ENCODE measurements around the gene NRROS. TPM values are rescaled to one million over a fixed set of nuclear protein-coding genes. Genes with fewer than 3 reads are reported as not detected.
A peak's percentile ranks its signal among the peaks of the same experiment; 100 is the strongest.

The NRROS gene
- total and polyA plus RNA-seq, 2 of the 13 experiments (the other 11 are each of a cell fraction or from before 2014, with no cell fraction given) = not detected

DNA sequence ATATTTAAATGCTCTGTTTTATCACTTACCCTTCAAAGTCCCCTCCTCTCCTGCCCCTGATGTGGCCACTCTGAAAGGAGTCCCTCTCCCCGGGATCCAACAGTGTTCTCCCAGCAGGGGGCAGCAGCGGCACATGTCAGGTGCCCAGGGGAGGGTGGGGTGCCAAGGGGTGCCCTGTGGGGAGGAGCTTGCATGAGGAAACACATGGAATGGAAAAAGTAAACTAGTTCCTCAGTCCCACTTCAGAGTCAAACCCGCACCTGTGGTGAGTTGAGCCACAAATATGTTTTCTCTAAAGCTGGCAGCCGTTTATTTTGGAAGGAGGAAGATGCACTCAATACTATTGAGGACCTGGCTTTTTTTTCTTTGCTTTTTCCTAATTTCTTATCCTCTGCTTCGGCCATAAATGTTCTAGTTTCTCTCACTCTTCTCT lies 30.1 kb upstream of the NRROS start (continued):
- TF ChIP-seq, protein P1, sequence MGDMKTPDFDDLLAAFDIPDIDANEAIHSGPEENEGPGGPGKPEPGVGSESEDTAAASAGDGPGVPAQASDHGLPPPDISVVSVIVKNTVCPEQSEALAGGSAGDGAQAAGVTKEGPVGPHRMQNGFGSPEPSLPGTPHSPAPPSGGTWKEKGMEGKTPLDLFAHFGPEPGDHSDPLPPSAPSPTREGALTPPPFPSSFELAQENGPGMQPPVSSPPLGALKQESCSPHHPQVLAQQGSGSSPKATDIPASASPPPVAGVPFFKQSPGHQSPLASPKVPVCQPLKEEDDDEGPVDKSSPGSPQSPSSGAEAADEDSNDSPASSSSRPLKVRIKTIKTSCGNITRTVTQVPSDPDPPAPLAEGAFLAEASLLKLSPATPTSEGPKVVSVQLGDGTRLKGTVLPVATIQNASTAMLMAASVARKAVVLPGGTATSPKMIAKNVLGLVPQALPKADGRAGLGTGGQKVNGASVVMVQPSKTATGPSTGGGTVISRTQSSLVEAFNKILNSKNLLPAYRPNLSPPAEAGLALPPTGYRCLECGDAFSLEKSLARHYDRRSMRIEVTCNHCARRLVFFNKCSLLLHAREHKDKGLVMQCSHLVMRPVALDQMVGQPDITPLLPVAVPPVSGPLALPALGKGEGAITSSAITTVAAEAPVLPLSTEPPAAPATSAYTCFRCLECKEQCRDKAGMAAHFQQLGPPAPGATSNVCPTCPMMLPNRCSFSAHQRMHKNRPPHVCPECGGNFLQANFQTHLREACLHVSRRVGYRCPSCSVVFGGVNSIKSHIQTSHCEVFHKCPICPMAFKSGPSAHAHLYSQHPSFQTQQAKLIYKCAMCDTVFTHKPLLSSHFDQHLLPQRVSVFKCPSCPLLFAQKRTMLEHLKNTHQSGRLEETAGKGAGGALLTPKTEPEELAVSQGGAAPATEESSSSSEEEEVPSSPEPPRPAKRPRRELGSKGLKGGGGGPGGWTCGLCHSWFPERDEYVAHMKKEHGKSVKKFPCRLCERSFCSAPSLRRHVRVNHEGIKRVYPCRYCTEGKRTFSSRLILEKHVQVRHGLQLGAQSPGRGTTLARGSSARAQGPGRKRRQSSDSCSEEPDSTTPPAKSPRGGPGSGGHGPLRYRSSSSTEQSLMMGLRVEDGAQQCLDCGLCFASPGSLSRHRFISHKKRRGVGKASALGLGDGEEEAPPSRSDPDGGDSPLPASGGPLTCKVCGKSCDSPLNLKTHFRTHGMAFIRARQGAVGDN (CRISPR knock-in tag; IDR thresholded peaks at IDR 0.05) = peak; percentile 28
- TF ChIP-seq, protein P2, sequence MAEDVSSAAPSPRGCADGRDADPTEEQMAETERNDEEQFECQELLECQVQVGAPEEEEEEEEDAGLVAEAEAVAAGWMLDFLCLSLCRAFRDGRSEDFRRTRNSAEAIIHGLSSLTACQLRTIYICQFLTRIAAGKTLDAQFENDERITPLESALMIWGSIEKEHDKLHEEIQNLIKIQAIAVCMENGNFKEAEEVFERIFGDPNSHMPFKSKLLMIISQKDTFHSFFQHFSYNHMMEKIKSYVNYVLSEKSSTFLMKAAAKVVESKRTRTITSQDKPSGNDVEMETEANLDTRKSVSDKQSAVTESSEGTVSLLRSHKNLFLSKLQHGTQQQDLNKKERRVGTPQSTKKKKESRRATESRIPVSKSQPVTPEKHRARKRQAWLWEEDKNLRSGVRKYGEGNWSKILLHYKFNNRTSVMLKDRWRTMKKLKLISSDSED (CRISPR knock-in tag; IDR thresholded peaks at IDR 0.05) = no peak
- no peak for TF ChIP-seq ZNF263 (CRISPR knock-in tag; IDR thresholded peaks at IDR 0.05)
- peak; percentile 52; the same call in 1 of the 2 replicates for TF ChIP-seq KDM2A (CRISPR knock-in tag; IDR thresholded peaks at IDR 0.05; ENCODE audit: borderline replicate concordance, low read depth)
- TF ChIP-seq GABPB1 (CRISPR knock-in tag; IDR thresholded peaks at IDR 0.05) = 0 out of 2 replicates have a peak, but pooled peaks have one; percentile 26
- TF ChIP-seq PCBP2 (optimal IDR thresholded peaks at IDR 0.05; ENCODE audit: low read depth, low read length, poor library complexity, severe bottlenecking) = no peak
- TF ChIP-seq ZNF264 (CRISPR knock-in tag; IDR thresholded peaks at IDR 0.05) = no peak
- TF ChIP-seq, protein P3, sequence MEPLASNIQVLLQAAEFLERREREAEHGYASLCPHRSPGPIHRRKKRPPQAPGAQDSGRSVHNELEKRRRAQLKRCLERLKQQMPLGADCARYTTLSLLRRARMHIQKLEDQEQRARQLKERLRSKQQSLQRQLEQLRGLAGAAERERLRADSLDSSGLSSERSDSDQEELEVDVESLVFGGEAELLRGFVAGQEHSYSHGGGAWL (CRISPR knock-in tag; IDR thresholded peaks at IDR 0.05) = no peak
- no peak for TF ChIP-seq FOXJ3 (CRISPR knock-in tag; IDR thresholded peaks at IDR 0.05; ENCODE audit: borderline replicate concordance)
- 0 out of 2 replicates have a peak, but pooled peaks have one; percentile 28 for TF ChIP-seq KAT8 (CRISPR knock-in tag; IDR thresholded peaks at IDR 0.05)
- no peak for TF ChIP-seq SRF (IDR thresholded peaks at IDR 0.05; ENCODE audit: low read depth, low read length)
- no peak for TF ChIP-seq ZNF44 (CRISPR knock-in tag; IDR thresholded peaks at IDR 0.05)
- TF ChIP-seq, protein P4, sequence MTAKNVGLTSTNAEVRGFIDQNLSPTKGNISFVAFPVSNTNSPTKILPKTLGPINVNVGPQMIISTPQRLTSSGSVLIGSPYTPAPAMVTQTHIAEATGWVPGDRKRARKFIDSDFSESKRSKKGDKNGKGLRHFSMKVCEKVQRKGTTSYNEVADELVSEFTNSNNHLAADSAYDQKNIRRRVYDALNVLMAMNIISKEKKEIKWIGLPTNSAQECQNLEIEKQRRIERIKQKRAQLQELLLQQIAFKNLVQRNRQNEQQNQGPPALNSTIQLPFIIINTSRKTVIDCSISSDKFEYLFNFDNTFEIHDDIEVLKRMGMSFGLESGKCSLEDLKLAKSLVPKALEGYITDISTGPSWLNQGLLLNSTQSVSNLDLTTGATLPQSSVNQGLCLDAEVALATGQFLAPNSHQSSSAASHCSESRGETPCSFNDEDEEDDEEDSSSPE (CRISPR knock-in tag; IDR thresholded peaks at IDR 0.05) = no peak
- no peak for TF ChIP-seq WIZ (CRISPR knock-in tag; IDR thresholded peaks at IDR 0.05)
- TF ChIP-seq, protein P5, sequence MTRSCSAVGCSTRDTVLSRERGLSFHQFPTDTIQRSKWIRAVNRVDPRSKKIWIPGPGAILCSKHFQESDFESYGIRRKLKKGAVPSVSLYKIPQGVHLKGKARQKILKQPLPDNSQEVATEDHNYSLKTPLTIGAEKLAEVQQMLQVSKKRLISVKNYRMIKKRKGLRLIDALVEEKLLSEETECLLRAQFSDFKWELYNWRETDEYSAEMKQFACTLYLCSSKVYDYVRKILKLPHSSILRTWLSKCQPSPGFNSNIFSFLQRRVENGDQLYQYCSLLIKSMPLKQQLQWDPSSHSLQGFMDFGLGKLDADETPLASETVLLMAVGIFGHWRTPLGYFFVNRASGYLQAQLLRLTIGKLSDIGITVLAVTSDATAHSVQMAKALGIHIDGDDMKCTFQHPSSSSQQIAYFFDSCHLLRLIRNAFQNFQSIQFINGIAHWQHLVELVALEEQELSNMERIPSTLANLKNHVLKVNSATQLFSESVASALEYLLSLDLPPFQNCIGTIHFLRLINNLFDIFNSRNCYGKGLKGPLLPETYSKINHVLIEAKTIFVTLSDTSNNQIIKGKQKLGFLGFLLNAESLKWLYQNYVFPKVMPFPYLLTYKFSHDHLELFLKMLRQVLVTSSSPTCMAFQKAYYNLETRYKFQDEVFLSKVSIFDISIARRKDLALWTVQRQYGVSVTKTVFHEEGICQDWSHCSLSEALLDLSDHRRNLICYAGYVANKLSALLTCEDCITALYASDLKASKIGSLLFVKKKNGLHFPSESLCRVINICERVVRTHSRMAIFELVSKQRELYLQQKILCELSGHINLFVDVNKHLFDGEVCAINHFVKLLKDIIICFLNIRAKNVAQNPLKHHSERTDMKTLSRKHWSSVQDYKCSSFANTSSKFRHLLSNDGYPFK (CRISPR knock-in tag; IDR thresholded peaks at IDR 0.05; ENCODE audit: borderline replicate concordance) = no peak
- no peak for TF ChIP-seq ZNF850 (CRISPR knock-in tag; conservative IDR thresholded peaks at IDR 0.05)

Data from HepG2 (cell line).